ENCODE measurements around the gene ARL8A.

- no peak for TF ChIP-seq CTCF (IDR thresholded peaks at IDR 0.05)
- TF ChIP-seq ZFX (IDR thresholded peaks at IDR 0.05; ENCODE audit: borderline replicate concordance) = no peak
Measured at GRCh38 chr1:202194328-202194648, 49.8 kb upstream of the ARL8A start.

Measured in 22Rv1 (cell line).